GM12892 (cell line): ENCODE data around the gene SOST.

Experiments used
- POLR2AphosphoS5 ChIP-seq: IDR thresholded peaks from 2 replicates; pipeline ENCODE4 v1.6.1; 2011; ENCODE audit warnings: low read depth, low read length, control low read depth
- TAF1 ChIP-seq: IDR thresholded peaks from 2 replicates; pipeline ENCODE4 v1.6.1; 2011; ENCODE audit warnings: low read depth, mild to moderate bottlenecking, control low read depth, low read length, borderline replicate concordance

- TF ChIP-seq POLR2AphosphoS5 (no peak), TAF1 (no peak)
These were observed at the start of gene SOST for GRCh38 chr17:43758497-43759174.
